Panc1 (cell line): ENCODE data around the gene SPANXD. TPM values are rescaled to one million over a fixed set of nuclear protein-coding genes. Genes with fewer than 3 reads are reported as not detected.

ENCODE experiments used
- ATAC-seq: fragments of 200-7000 bp; cut with Tn5 transposase; 2 replicates; pipeline ENCODE4 v1.9.1; 2020; ENCODE audit warnings: mild to moderate bottlenecking, moderate library complexity
- BruUV-seq: library from RNA; stranded (reverse); fragments of 400-500 nt; replicated peaks from 2 replicates; lab custom pipeline; 2021; lab: Mats Ljungman, UMichigan
- CTCF ChIA-PET: fragments of 300-600 bp; sonication (Branson Sonifier 250); formaldehyde crosslinking; loops from one replicate; lab custom pipeline; 2022; ENCODE audit warnings: antibody characterized with exemption; lab: Charles Lee
- POLR2A ChIA-PET: fragments of 300-600 bp; sonication (Branson Sonifier 250); formaldehyde crosslinking; loops from one replicate; lab custom pipeline; 2022; ENCODE audit warnings: antibody characterized with exemption; lab: Charles Lee
- DNase-seq: peaks from one replicate; pipeline ENCODE4 v3.0.0-alpha.2; 2010; ENCODE audit warnings: low read depth, low spot score
- H3K27ac ChIP-seq: 2 replicates; pipeline ENCODE4 v1.5.1; 2011; ENCODE audit warnings: mild to moderate bottlenecking, low read length, inconsistent platforms
- H3K27me3 ChIP-seq: fragments of 200-500 bp; sonication (Bioruptor generic); 2 replicates; pipeline ENCODE4 v1.6.0; 2014; ENCODE audit warnings: low read length, inconsistent platforms; ENCODE audit not compliant: control insufficient read depth, insufficient read depth
- H3K36me3 ChIP-seq: fragments of 200-500 bp; sonication (Bioruptor generic); 2 replicates; pipeline ENCODE4 v1.5.1; 2014; ENCODE audit warnings: inconsistent platforms, mild to moderate bottlenecking, low read length, moderate library complexity; ENCODE audit not compliant: control insufficient read depth, insufficient read depth
- H3K4me1 ChIP-seq: 2 replicates; pipeline ENCODE4 v1.5.1; 2011; ENCODE audit warnings: inconsistent platforms, mild to moderate bottlenecking, low read length, moderate library complexity; ENCODE audit not compliant: control insufficient read depth, insufficient read depth
- H3K4me3 ChIP-seq, 2 experiments: 2 replicates each; pipeline ENCODE4 v1.5.1; 2011 to 2012; ENCODE audit warnings: low read depth in 2 of 2, low read length in 2 of 2, mild to moderate bottlenecking in 2 of 2, inconsistent platforms in 1 of 2, moderate library complexity in 1 of 2
- H3K9me3 ChIP-seq: fragments of 200-500 bp; sonication (Bioruptor generic); 2 replicates; pipeline ENCODE4 v1.5.1; 2014; ENCODE audit warnings: low read depth, mild to moderate bottlenecking, inconsistent platforms, low read length, moderate library complexity; ENCODE audit not compliant: control insufficient read depth, insufficient read depth
- POLR2AphosphoS5 ChIP-seq: IDR thresholded peaks from 2 replicates; pipeline ENCODE4 v1.6.1; 2012; ENCODE audit warnings: mild to moderate bottlenecking, low read depth, low read length, moderate library complexity
- REST ChIP-seq, 2 experiments: IDR thresholded peaks; 2 replicates each; pipeline ENCODE4 v1.6.1; 2011 to 2012; ENCODE audit warnings: low read depth in 2 of 2, control low read depth in 1 of 2, low read length in 1 of 2, mild to moderate bottlenecking in 1 of 2, moderate library complexity in 1 of 2; ENCODE audit not compliant: insufficient read depth in 1 of 2
- SIN3A ChIP-seq: IDR thresholded peaks from 2 replicates; pipeline ENCODE4 v1.6.1; 2012; ENCODE audit warnings: low read depth, mild to moderate bottlenecking, low read length, moderate library complexity, borderline replicate concordance; ENCODE audit not compliant: insufficient read depth
- TCF7L2 ChIP-seq: IDR thresholded peaks from 2 replicates; pipeline ENCODE4 v1.6.1; 2011; ENCODE audit warnings: mild to moderate bottlenecking, low read depth, low read length, inconsistent platforms
- in situ Hi-C: cut with HindIII; loops from 2 replicates; pipeline ENCODE4 v1.10.0; 2016; ENCODE audit warnings: low sequenced_read_pairs, low pct_unique_long_range_greater_than_20kb
- intact Hi-C: fragments of 100-400 bp; cut with micrococcal nuclease; formaldehyde crosslinking; loops from one replicate; pipeline ENCODE4 v1.10.0; 2022; ENCODE audit not compliant: unreplicated experiment
- total RNA-seq: library from RNA; stranded (reverse); gene quantifications from one replicate; pipeline ENCODE4 v1.2.1, GENCODE V29; 2021; ENCODE audit not compliant: unreplicated experiment
- TF ChIP-seq, protein P1 (sequence below): fragments of 450-650 bp; IDR thresholded peaks from 2 replicates; pipeline ENCODE4 v1.5.1; 2017; ENCODE audit warnings: mild to moderate bottlenecking

Gene SPANXD
- total RNA-seq, 1 experiment from 2014 or later, result not detected

DNA sequence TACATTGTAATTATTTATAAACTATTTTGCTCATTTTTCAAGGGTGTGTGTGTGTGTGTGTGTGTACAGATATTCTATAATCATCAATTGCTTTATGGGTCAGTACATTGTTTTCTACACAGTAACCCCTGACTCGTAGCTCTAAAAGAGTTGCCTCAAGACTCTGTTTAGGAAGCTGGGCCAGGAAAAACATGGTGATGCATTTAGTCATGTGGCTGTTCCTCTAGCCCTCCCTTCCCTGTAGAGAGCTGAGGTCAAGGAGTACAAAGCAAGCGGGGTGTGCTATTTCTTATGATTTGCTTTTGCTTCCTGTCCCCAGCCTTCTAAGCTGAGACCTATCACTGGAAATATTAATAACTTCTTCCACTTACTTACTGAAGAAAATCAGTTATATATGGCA, 34.8 kb upstream of the SPANXD start:
- ChIA-PET CTCF (no interaction called here), POLR2A (no interaction called here)
- no peaks in the 10 kb centered on the region for H3K4me1 ChIP-seq
- H3K4me3 ChIP-seq, result no peak overlapping the region
- TF ChIP-seq POLR2AphosphoS5, result no peak
- TF ChIP-seq, protein P1, sequence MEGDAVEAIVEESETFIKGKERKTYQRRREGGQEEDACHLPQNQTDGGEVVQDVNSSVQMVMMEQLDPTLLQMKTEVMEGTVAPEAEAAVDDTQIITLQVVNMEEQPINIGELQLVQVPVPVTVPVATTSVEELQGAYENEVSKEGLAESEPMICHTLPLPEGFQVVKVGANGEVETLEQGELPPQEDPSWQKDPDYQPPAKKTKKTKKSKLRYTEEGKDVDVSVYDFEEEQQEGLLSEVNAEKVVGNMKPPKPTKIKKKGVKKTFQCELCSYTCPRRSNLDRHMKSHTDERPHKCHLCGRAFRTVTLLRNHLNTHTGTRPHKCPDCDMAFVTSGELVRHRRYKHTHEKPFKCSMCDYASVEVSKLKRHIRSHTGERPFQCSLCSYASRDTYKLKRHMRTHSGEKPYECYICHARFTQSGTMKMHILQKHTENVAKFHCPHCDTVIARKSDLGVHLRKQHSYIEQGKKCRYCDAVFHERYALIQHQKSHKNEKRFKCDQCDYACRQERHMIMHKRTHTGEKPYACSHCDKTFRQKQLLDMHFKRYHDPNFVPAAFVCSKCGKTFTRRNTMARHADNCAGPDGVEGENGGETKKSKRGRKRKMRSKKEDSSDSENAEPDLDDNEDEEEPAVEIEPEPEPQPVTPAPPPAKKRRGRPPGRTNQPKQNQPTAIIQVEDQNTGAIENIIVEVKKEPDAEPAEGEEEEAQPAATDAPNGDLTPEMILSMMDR, result no peak
- no peak for TF ChIP-seq SIN3A
- no peak for TF ChIP-seq TCF7L2
- TF ChIP-seq REST (IDR thresholded peaks at IDR 0.05; ENCODE audit: insufficient read depth in 1 of 2, low read depth in 2 of 2, low read length in 1 of 2), result no peak
- in situ Hi-C loops, result no loop called here
- intact Hi-C loops, result no loop called here
- no TSS peak for BruUV-seq
- H3K27me3 ChIP-seq, result no peaks in the 10 kb centered on the region
- DNase-seq (no peak), ATAC-seq (no peak)
- H3K27ac ChIP-seq, result no peak overlapping the region
- no peaks in the 10 kb centered on the region for H3K9me3 ChIP-seq
- H3K36me3 ChIP-seq, result no peaks in the 10 kb centered on the region

GRCh38 chrX:141732031-141732430, 33.5 kb upstream of the SPANXD start:
- BruUV-seq, result no TSS peak
- Histone ChIP-seq H3K27ac (no peak overlapping the region), H3K36me3 (no peaks in the 10 kb centered on the region), H3K4me1 (no peaks in the 10 kb centered on the region), H3K9me3 (no peaks in the 10 kb centered on the region), H3K27me3 (no peaks in the 10 kb centered on the region), H3K4me3 (no peak overlapping the region)
- in situ Hi-C loops (no loop called here), intact Hi-C loops (no loop called here)
- CTCF ChIA-PET, result no interaction called here
- POLR2A ChIA-PET, result no interaction called here
- TF ChIP-seq POLR2AphosphoS5, result no peak
- ATAC-seq, result no peak
- DNase-seq, result no peak

DNA sequence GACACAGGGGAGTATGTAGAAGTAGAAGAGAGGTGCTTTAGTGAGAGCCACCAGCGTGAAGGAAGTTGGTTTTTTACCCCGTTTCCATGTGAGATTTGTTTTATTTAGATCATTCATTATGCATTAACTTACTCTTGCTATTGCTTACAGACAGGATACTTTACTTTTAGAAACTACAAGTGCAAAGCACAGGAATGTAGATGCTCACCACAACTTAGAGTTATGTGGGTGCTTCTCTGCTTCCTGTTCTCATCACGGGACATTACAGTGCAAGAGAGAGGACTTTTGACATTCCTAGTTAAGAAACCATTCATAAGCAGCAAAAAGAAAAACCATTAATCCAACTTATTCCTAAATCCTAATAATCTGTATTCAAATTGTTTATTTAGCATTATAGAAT, 25.6 kb upstream of the SPANXD start:
- DNase-seq (no peak), ATAC-seq (no peak)
- no peaks in the 10 kb centered on the region for H3K9me3 ChIP-seq
- H3K36me3 ChIP-seq, result no peaks in the 10 kb centered on the region
- in situ Hi-C loops, result no loop called here
- H3K27me3 ChIP-seq, result no peaks in the 10 kb centered on the region
- no peak overlapping the region for H3K4me3 ChIP-seq
- intact Hi-C loops, result no loop called here
- ChIA-PET POLR2A (no interaction called here), CTCF (no interaction called here)
- no TSS peak for BruUV-seq
- no peak for TF ChIP-seq POLR2AphosphoS5
- TF ChIP-seq SIN3A, result no peak
- no peak for TF ChIP-seq REST (IDR thresholded peaks at IDR 0.05; ENCODE audit: insufficient read depth in 1 of 2, low read depth in 2 of 2, low read length in 1 of 2)
- TF ChIP-seq, protein P1, result no peak
- no peak for TF ChIP-seq TCF7L2
- H3K27ac ChIP-seq, result no peak overlapping the region
- H3K4me1 ChIP-seq, result no peaks in the 10 kb centered on the region
